Measurements from ENCODE around the gene IGDCC3.

IGDCC3 gene

GRCh38 chr15:65377976-65378366, at the start of gene IGDCC3:
TSS of gene IGDCC3 (minus strand) at chr15:65378002. CDS start at chr15:65377788, 214 bp downstream.
- peak in 31 of 56 donors; percentile 10 to 57 (median 32) for DNase-seq

- no peak for DNase-seq
These were observed 48.5 kb upstream of the IGDCC3 start for GRCh38 chr15:65426216-65426853.

GRCh38 chr15:65424683-65425082, 46.9 kb upstream of the IGDCC3 start:
- no peak for DNase-seq

- DNase-seq, result no peak
These were observed 46.3 kb upstream of the IGDCC3 start for GRCh38 chr15:65423976-65424679.

- no peak for DNase-seq
These were observed 45.6 kb upstream of the IGDCC3 start for GRCh38 chr15:65423150-65423975.

- peak in 33 of 56 donors; percentile 7 to 75 (median 36) for DNase-seq
These were observed 43.8 kb upstream of the IGDCC3 start for GRCh38 chr15:65421360-65422215.

GRCh38 chr15:65420975-65421359, 43.2 kb upstream of the IGDCC3 start:
- no peak for DNase-seq

GRCh38 chr15:65418596-65418995, 40.8 kb upstream of the IGDCC3 start:
- no peak for DNase-seq

- DNase-seq, result peak in 5 of 56 donors; percentile 9 to 54 (median 11)
These were observed 39.1 kb upstream of the IGDCC3 start for GRCh38 chr15:65416845-65417416.

- peak in 34 of 56 donors; percentile 4 to 66 (median 24) for DNase-seq
These were observed 37.2 kb upstream of the IGDCC3 start for GRCh38 chr15:65414841-65415621.

GRCh38 chr15:65413760-65414144, 36.0 kb upstream of the IGDCC3 start:
- no peak for DNase-seq

- DNase-seq, result no peak
These were observed 35.4 kb upstream of the IGDCC3 start for GRCh38 chr15:65413051-65413759.

- no peak for DNase-seq
These were observed 34.8 kb upstream of the IGDCC3 start for GRCh38 chr15:65412556-65412955.

GRCh38 chr15:65411465-65412071, 33.8 kb upstream of the IGDCC3 start:
- no peak for DNase-seq

GRCh38 chr15:65410972-65411371, 33.2 kb upstream of the IGDCC3 start:
- no peak for DNase-seq

GRCh38 chr15:65410036-65410435, 32.2 kb upstream of the IGDCC3 start:
- no peak for DNase-seq

GRCh38 chr15:65409036-65409631, 31.3 kb upstream of the IGDCC3 start:
- DNase-seq, result no peak

GRCh38 chr15:65408324-65409035, 30.7 kb upstream of the IGDCC3 start:
- DNase-seq, result no peak
